Neural crest cell (in vitro differentiated cells): ENCODE results near the gene PTPN14. TPM values are rescaled to one million over a fixed set of nuclear protein-coding genes. Genes with fewer than 3 reads are reported as not detected.

Source experiments
- DNase-seq: peaks from one replicate; pipeline ENCODE4 v3.0.0; 2021; ENCODE audit warnings: low read depth, mixed read lengths, low spot score
- H3K27ac Mint-ChIP-seq: one replicate; pipeline ENCODE4 v1.8.0; 2021; ENCODE audit warnings: mild to moderate bottlenecking, mixed read lengths; ENCODE audit not compliant: unreplicated experiment
- H3K27me3 Mint-ChIP-seq: 2 replicates; pipeline ENCODE4 v1.8.0; 2021; ENCODE audit warnings: low read depth, mild to moderate bottlenecking, mixed read lengths
- H3K36me3 Mint-ChIP-seq: 2 replicates; pipeline ENCODE4 v1.8.0; 2021; ENCODE audit warnings: low read depth, mild to moderate bottlenecking, mixed read lengths
- H3K4me1 Mint-ChIP-seq: 2 replicates; pipeline ENCODE4 v1.8.0; 2021; ENCODE audit warnings: mixed read lengths
- H3K4me3 Mint-ChIP-seq: one replicate; pipeline ENCODE4 v1.8.0; 2021; ENCODE audit warnings: mild to moderate bottlenecking, mixed read lengths
- H3K9me3 Mint-ChIP-seq: 2 replicates; pipeline ENCODE4 v1.8.0; 2021; ENCODE audit warnings: mixed read lengths
- CTCF ChIP-seq: fragments of 200-600 bp; sonication (generic); conservative IDR thresholded peaks from 2 replicates; pipeline ENCODE4 v1.5.0; 2021; ENCODE audit warnings: antibody characterized with exemption, mild to moderate bottlenecking
- total RNA-seq: library from RNA; stranded (reverse); gene quantifications from 2 replicates; pipeline ENCODE4 v1.2.1, GENCODE V29; 2021

Gene PTPN14
- total RNA-seq, 1 donor from 2014 or later, result 21.4 TPM

- H3K27ac Mint-ChIP-seq, result peak overlapping the region; percentile 69
- H3K27me3 Mint-ChIP-seq, result no peaks in the 10 kb centered on the region
- H3K36me3 Mint-ChIP-seq, result peaks cover 13% of the 10 kb centered on the region
- H3K4me3 Mint-ChIP-seq, result no peak overlapping the region
- H3K4me1 Mint-ChIP-seq, result peaks cover 16% of the 10 kb centered on the region
- H3K9me3 Mint-ChIP-seq, result peaks cover 5% of the 10 kb centered on the region
- no peak for DNase-seq
- TF ChIP-seq CTCF, result no peak
These were observed 46.3 kb downstream of the PTPN14 start for GRCh38 chr1:214505134-214505533.

GRCh38 chr1:214504330-214504729 is 47.1 kb downstream of the PTPN14 start:
- H3K27me3 Mint-ChIP-seq, result no peaks in the 10 kb centered on the region
- no peak for DNase-seq
- peaks cover 2% of the 10 kb centered on the region for H3K9me3 Mint-ChIP-seq
- H3K27ac Mint-ChIP-seq, result no peak overlapping the region
- TF ChIP-seq CTCF, result no peak
- peaks cover 18% of the 10 kb centered on the region for H3K4me1 Mint-ChIP-seq
- H3K4me3 Mint-ChIP-seq, result no peak overlapping the region
- H3K36me3 Mint-ChIP-seq, result peaks cover 9% of the 10 kb centered on the region

GRCh38 chr1:214503553-214503952 is 47.8 kb downstream of the PTPN14 start:
- Mint-ChIP-seq H3K4me3 (no peak overlapping the region), H3K36me3 (peaks cover 6% of the 10 kb centered on the region), H3K9me3 (no peaks in the 10 kb centered on the region), H3K27ac (no peak overlapping the region), H3K27me3 (no peaks in the 10 kb centered on the region), H3K4me1 (peaks cover 20% of the 10 kb centered on the region)
- DNase-seq, result no peak
- no peak for TF ChIP-seq CTCF

GRCh38 chr1:214500340-214501055 is 50.9 kb downstream of the PTPN14 start:
- TF ChIP-seq CTCF, result no peak
- H3K9me3 Mint-ChIP-seq, result no peaks in the 10 kb centered on the region
- H3K27ac Mint-ChIP-seq, result peak overlapping the region; percentile 95
- H3K4me1 Mint-ChIP-seq, result peaks cover 16% of the 10 kb centered on the region
- no peak for DNase-seq
- no peaks in the 10 kb centered on the region for H3K27me3 Mint-ChIP-seq
- H3K4me3 Mint-ChIP-seq, result no peak overlapping the region
- H3K36me3 Mint-ChIP-seq, result peaks cover 3% of the 10 kb centered on the region

GRCh38 chr1:214499732-214500131 is 51.7 kb downstream of the PTPN14 start:
- Mint-ChIP-seq H3K36me3 (no peaks in the 10 kb centered on the region), H3K27ac (no peak overlapping the region), H3K27me3 (no peaks in the 10 kb centered on the region), H3K4me3 (no peak overlapping the region), H3K4me1 (peaks cover 17% of the 10 kb centered on the region), H3K9me3 (no peaks in the 10 kb centered on the region)
- no peak for TF ChIP-seq CTCF
- no peak for DNase-seq
